Measurements from ENCODE around the gene CAMSAP1. TPM values are rescaled to one million over a fixed set of nuclear protein-coding genes. Genes with fewer than 3 reads are reported as not detected.

CAMSAP1 gene
- total RNA-seq, 2 donors from 2014 or later: 19.4 to 21.4 TPM

- no peak for DNase-seq (ENCODE audit: low spot score)
- peaks cover 0 to under 1% of the 10 kb centered on the region in 2 donors for H3K4me1 ChIP-seq
- no peak overlapping the region for H3K27ac ChIP-seq
- no peaks in the 10 kb centered on the region for H3K9me3 ChIP-seq
- H3K36me3 ChIP-seq: no peaks in the 10 kb centered on the region
- no peak overlapping the region for H3K4me3 ChIP-seq
- TF ChIP-seq, protein P1, sequence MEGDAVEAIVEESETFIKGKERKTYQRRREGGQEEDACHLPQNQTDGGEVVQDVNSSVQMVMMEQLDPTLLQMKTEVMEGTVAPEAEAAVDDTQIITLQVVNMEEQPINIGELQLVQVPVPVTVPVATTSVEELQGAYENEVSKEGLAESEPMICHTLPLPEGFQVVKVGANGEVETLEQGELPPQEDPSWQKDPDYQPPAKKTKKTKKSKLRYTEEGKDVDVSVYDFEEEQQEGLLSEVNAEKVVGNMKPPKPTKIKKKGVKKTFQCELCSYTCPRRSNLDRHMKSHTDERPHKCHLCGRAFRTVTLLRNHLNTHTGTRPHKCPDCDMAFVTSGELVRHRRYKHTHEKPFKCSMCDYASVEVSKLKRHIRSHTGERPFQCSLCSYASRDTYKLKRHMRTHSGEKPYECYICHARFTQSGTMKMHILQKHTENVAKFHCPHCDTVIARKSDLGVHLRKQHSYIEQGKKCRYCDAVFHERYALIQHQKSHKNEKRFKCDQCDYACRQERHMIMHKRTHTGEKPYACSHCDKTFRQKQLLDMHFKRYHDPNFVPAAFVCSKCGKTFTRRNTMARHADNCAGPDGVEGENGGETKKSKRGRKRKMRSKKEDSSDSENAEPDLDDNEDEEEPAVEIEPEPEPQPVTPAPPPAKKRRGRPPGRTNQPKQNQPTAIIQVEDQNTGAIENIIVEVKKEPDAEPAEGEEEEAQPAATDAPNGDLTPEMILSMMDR (IDR thresholded peaks at IDR 0.05): no peak
- H3K27me3 ChIP-seq: no peaks in the 10 kb centered on the region
Observed at GRCh38 chr9:135803441-135803840, 103.9 kb downstream of the CAMSAP1 start.

DNA sequence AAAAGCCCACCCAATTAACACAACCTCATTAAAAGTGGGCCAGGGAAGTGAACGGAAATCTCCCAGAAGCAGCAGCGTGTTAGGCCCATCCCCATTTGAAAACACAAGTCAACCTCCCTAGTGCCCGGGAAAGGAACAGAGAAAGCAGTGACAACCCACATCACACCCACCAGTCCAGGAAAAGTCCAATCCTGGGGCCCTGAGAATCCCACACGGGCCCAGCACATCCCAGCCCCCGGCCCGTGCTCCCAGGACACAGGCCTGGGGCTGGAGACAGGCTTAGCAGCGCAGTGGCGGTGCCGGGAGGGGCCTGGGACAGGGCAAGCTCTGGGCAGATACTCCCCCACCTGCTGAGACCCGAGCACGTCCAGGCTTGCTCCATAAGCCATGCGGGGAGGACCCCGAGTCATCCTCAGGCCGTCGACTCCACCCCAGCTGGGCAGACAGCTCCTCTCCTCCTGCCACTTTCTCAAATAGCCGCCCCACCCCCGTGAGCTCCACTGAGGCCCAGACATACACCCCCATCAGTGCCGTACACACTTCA is 104.4 kb downstream of the CAMSAP1 start:
- TF ChIP-seq, protein P1 (IDR thresholded peaks at IDR 0.05): no peak
- DNase-seq (ENCODE audit: low spot score): no peak
- Histone ChIP-seq H3K9me3 (no peaks in the 10 kb centered on the region), H3K27me3 (no peaks in the 10 kb centered on the region), H3K36me3 (no peaks in the 10 kb centered on the region), H3K4me1 (peaks cover 0 to 5% of the 10 kb centered on the region in 2 donors), H3K4me3 (no peak overlapping the region), H3K27ac (no peak overlapping the region)

- Histone ChIP-seq H3K27ac (no peak overlapping the region), H3K4me3 (no peak overlapping the region), H3K9me3 (no peaks in the 10 kb centered on the region), H3K4me1 (peaks cover 0 to 11% of the 10 kb centered on the region in 2 donors), H3K27me3 (no peaks in the 10 kb centered on the region), H3K36me3 (no peaks in the 10 kb centered on the region)
- TF ChIP-seq, protein P1 (IDR thresholded peaks at IDR 0.05): no peak
- no peak for DNase-seq (ENCODE audit: low spot score)
Observed at GRCh38 chr9:135801070-135801469, 106.3 kb downstream of the CAMSAP1 start.

DNA sequence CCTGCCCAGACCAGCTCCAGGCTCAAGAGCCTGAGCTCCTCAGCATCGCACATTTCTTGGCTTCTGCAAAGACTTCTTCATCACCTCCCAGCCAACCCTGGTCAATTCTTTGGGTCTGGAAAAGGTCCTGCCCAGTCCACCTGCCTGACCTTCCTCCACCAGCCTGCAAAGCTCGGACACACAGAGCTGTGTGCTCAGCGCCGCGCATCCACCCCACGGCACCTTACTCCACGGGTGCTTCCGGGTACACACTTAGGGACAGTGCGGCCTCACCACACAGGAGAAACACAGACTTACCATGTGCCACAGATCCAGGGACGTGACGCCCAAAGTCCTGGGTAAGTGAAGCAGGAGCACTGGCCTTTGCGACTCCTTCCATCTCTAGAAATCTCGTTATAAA is 108.1 kb downstream of the CAMSAP1 start:
- TF ChIP-seq, protein P1 (IDR thresholded peaks at IDR 0.05): no peak
- Histone ChIP-seq H3K27me3 (no peaks in the 10 kb centered on the region), H3K9me3 (no peaks in the 10 kb centered on the region), H3K4me1 (peaks cover 0 to 11% of the 10 kb centered on the region in 2 donors), H3K27ac (no peak overlapping the region), H3K36me3 (no peaks in the 10 kb centered on the region), H3K4me3 (no peak overlapping the region)
- DNase-seq (ENCODE audit: low spot score): no peak

GRCh38 chr9:135798263-135798585 is 109.1 kb downstream of the CAMSAP1 start:
- H3K27ac ChIP-seq: no peak overlapping the region
- no peaks in the 10 kb centered on the region for H3K36me3 ChIP-seq
- no peaks in the 10 kb centered on the region for H3K27me3 ChIP-seq
- H3K4me3 ChIP-seq: no peak overlapping the region
- no peaks in the 10 kb centered on the region for H3K9me3 ChIP-seq
- peaks cover 0 to 11% of the 10 kb centered on the region in 2 donors for H3K4me1 ChIP-seq
- DNase-seq (ENCODE audit: low spot score): no peak
- TF ChIP-seq, protein P1 (IDR thresholded peaks at IDR 0.05): no peak

Data from right atrium auricular region (tissue), 2 donors.